PC-3 (cell line): ENCODE data around the gene PPP2R1B.

Experiments
- CTCF ChIP-seq: fragments of 300-600 bp; sonication (generic); conservative IDR thresholded peaks from 2 replicates; pipeline ENCODE4 v1.5.1; 2017; ENCODE audit warnings: antibody characterized with exemption, low read depth, mild to moderate bottlenecking, low read length
- EZH2 ChIP-seq: fragments of 300-600 bp; sonication (generic); IDR thresholded peaks from one replicate; pipeline ENCODE4 v1.6.1; 2017; ENCODE audit warnings: antibody characterized with exemption, mild to moderate bottlenecking, low read length; ENCODE audit not compliant: unreplicated experiment

DNA sequence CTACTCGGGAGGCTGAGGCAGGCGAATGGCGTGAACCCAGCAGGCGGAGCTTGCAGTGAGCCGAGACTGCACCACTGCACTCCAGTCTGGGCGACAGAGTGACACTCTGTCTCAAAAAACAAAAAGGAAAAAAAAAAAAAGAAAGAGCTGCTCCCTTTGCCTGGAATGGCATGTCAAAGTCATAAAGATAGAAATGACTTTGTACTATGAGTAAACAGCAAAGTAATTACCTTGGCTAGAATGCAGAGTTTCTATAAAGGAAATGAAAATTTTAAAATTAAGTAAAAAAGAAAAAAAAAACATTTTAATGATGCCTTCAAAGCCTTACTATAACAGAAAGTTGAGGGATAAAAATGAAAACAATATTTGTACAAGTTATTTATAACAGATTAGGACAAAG lies 10.1 kb downstream of the PPP2R1B start:
- TF ChIP-seq CTCF = no peak
- no peak for TF ChIP-seq EZH2
